Suprapubic skin (tissue), 4 donors: ENCODE results near the gene CENPS. TPM values are rescaled to one million over a fixed set of nuclear protein-coding genes. Genes with fewer than 3 reads are reported as not detected.
A peak's percentile ranks its signal among the peaks of the same experiment; 100 is the strongest.
"Not testable (repeated sequence)": the region's sequence is repeated elsewhere in the genome, so short reads cannot be mapped to it uniquely, and the experiment has no call there.

Experiments
- DNase-seq, 2 donors: peaks; one replicate each; pipeline ENCODE4 v3.0.0-alpha.2; 2019; ENCODE audit warnings: low spot score in 2 of 2
- H3K27ac ChIP-seq: fragments of 200-600 bp; sonication (generic); one replicate; pipeline ENCODE4 v1.5.1; 2019
- H3K27me3 ChIP-seq: fragments of 200-600 bp; sonication (generic); one replicate; pipeline ENCODE4 v1.5.1; 2019
- H3K36me3 ChIP-seq: fragments of 200-600 bp; sonication (generic); one replicate; pipeline ENCODE4 v1.5.1; 2019
- H3K4me1 ChIP-seq: fragments of 200-600 bp; sonication (generic); one replicate; pipeline ENCODE4 v1.5.1; 2019
- H3K4me3 ChIP-seq: fragments of 200-600 bp; sonication (generic); one replicate; pipeline ENCODE4 v1.5.1; 2019; ENCODE audit warnings: mild to moderate bottlenecking
- H3K9me3 ChIP-seq: fragments of 200-600 bp; sonication (generic); one replicate; pipeline ENCODE4 v1.5.1; 2019
- CTCF ChIP-seq, 2 donors: fragments of 200-600 bp in 1 of 2; fragments of 450-650 bp in 1 of 2; sonication (generic) in 1 of 2; IDR thresholded peaks; one replicate each; pipeline ENCODE4 v1.5.1; 2016 to 2019; ENCODE audit warnings: antibody characterized with exemption in 2 of 2, mild to moderate bottlenecking in 1 of 2, moderate library complexity in 1 of 2
- EP300 ChIP-seq: sonication (generic); formaldehyde crosslinking; IDR thresholded peaks from one replicate; pipeline ENCODE4 v1.6.1; 2017; ENCODE audit warnings: antibody characterized with exemption
- POLR2A ChIP-seq, 2 donors: fragments of 450-650 bp; IDR thresholded peaks; one replicate each; pipeline ENCODE4 v1.6.1; 2017; ENCODE audit warnings: antibody characterized with exemption in 2 of 2, mild to moderate bottlenecking in 2 of 2, moderate library complexity in 2 of 2
- POLR2AphosphoS5 ChIP-seq, 3 donors: sonication (generic); formaldehyde crosslinking; IDR thresholded peaks; one replicate each; pipeline ENCODE4 v1.6.1; 2017; ENCODE audit warnings: antibody characterized with exemption in 3 of 3
- WGBS: methylation state at CpG from one replicate; pipeline ENCODE4 v1.1.5; 2018; 5-methylcytosine and 5-hydroxymethylcytosine counted together
- total RNA-seq, 4 donors: library from RNA; depleted of rRNA; stranded (reverse); fragments of >200 nt; gene quantifications; one replicate each; pipeline ENCODE4 v1.1.0, GENCODE V29; 2016

Gene CENPS
- total RNA-seq, 4 donors from 2014 or later, result 0.62 to 3.6 (median 2.5) TPM; not detected in 1

GRCh38 chr1:10470043-10470442 is 39.8 kb downstream of the CENPS start:
- H3K4me1 ChIP-seq, result peaks cover 19% of the 10 kb centered on the region
- WGBS, result 97% methylated on average over 4 of the region's 4 CpGs
- no peaks in the 10 kb centered on the region for H3K27me3 ChIP-seq
- H3K36me3 ChIP-seq, result peaks cover 42% of the 10 kb centered on the region
- no peak for DNase-seq
- H3K9me3 ChIP-seq, result no peaks in the 10 kb centered on the region
- H3K4me3 ChIP-seq, result no peak overlapping the region
- H3K27ac ChIP-seq, result no peak overlapping the region
- TF ChIP-seq CTCF (IDR thresholded peaks at IDR 0.05) (no peak), POLR2AphosphoS5 (IDR thresholded peaks at IDR 0.05) (no peak), EP300 (no peak), POLR2A (IDR thresholded peaks at IDR 0.05) (no peak)

- DNase-seq, result no peak
- Histone ChIP-seq H3K4me1 (peaks cover 34% of the 10 kb centered on the region), H3K9me3 (no peaks in the 10 kb centered on the region), H3K36me3 (peaks cover 26% of the 10 kb centered on the region), H3K27me3 (no peaks in the 10 kb centered on the region), H3K4me3 (peak overlapping the region; percentile 83), H3K27ac (peak overlapping the region; percentile 58)
- TF ChIP-seq EP300 (no peak), POLR2A (IDR thresholded peaks at IDR 0.05) (no peak), CTCF (IDR thresholded peaks at IDR 0.05) (no peak), POLR2AphosphoS5 (IDR thresholded peaks at IDR 0.05) (no peak)
- 12% methylated on average over 7 of the region's 23 CpGs for WGBS
Observed at GRCh38 chr1:10471411-10472219, 41.4 kb downstream of the CENPS start.

GRCh38 chr1:10472220-10473144 is 42.2 kb downstream of the CENPS start, which contains the start of gene DFFA:
Gene DFFA (minus strand): TSS chr1:10472529. CDS start chr1:10472458, 71 bp downstream.
- peak; percentile 95 to 96 for DNase-seq
- peak in 1 of 3 donors; percentile 66 for TF ChIP-seq POLR2AphosphoS5 (IDR thresholded peaks at IDR 0.05)
- TF ChIP-seq CTCF (IDR thresholded peaks at IDR 0.05), result no peak
- TF ChIP-seq POLR2A (IDR thresholded peaks at IDR 0.05), result no peak
- TF ChIP-seq EP300, result no peak
- Histone ChIP-seq H3K4me1 (peaks cover 36% of the 10 kb centered on the region), H3K27ac (peak within 1 kb of the TSS; percentile 58), H3K27me3 (no peaks in the 10 kb centered on the region), H3K9me3 (no peaks in the 10 kb centered on the region), H3K4me3 (peak within 1 kb of the TSS; percentile 83), H3K36me3 (peaks cover 17% of the 10 kb centered on the region)
- WGBS, result 4% methylated on average over 17 of the region's 59 CpGs

GRCh38 chr1:10473145-10473765 is 43.0 kb downstream of the CENPS start:
- H3K27ac ChIP-seq, result no peak overlapping the region
- H3K9me3 ChIP-seq, result no peaks in the 10 kb centered on the region
- H3K27me3 ChIP-seq, result no peaks in the 10 kb centered on the region
- no peak for DNase-seq
- TF ChIP-seq EP300 (no peak), POLR2A (IDR thresholded peaks at IDR 0.05) (no peak), POLR2AphosphoS5 (IDR thresholded peaks at IDR 0.05) (no peak), CTCF (IDR thresholded peaks at IDR 0.05) (no peak)
- H3K4me1 ChIP-seq, result peaks cover 36% of the 10 kb centered on the region
- H3K36me3 ChIP-seq, result peaks cover 10% of the 10 kb centered on the region
- WGBS, result 89% methylated on average over 23 of the region's 23 CpGs
- no peak overlapping the region for H3K4me3 ChIP-seq

- not testable (repeated sequence) for H3K27me3 ChIP-seq, DNase-seq, H3K36me3 ChIP-seq, H3K27ac ChIP-seq, H3K9me3 ChIP-seq
- Histone ChIP-seq H3K4me3 (peak overlapping the region; percentile 100), H3K4me1 (peaks cover 36% of the 10 kb centered on the region)
- 89% methylated on average over 10 of the region's 10 CpGs for WGBS
Observed at GRCh38 chr1:10474309-10474612, 44.0 kb downstream of the CENPS start.
